SK-N-SH (cell line): ENCODE measurements around the gene SLC35F4.

ENCODE experiments used
- ELF1 ChIP-seq: IDR thresholded peaks from 2 replicates; pipeline ENCODE4 v1.4.0; 2012
- EP300 ChIP-seq, 2 experiments: IDR thresholded peaks; 2 replicates each; pipeline versions ENCODE4 v1.4.0 to v1.6.1; 2012; ENCODE audit warnings: borderline replicate concordance in 1 of 2, low read depth in 1 of 2, low read length in 1 of 2
- RAD21 ChIP-seq: IDR thresholded peaks from 2 replicates; pipeline ENCODE4 v1.6.1; 2012; ENCODE audit warnings: mild to moderate bottlenecking, low read length
- TF ChIP-seq, protein P1 (sequence below): fragments of 200-600 bp; sonication (generic); IDR thresholded peaks from 2 replicates; pipeline ENCODE4 v1.6.1; 2017; ENCODE audit warnings: antibody characterized with exemption, mild to moderate bottlenecking, moderate library complexity
- TF ChIP-seq, protein P2 (sequence below): IDR thresholded peaks from 2 replicates; pipeline ENCODE4 v1.6.1; 2012; ENCODE audit warnings: mild to moderate bottlenecking, low read depth, low read length, moderate library complexity

DNA sequence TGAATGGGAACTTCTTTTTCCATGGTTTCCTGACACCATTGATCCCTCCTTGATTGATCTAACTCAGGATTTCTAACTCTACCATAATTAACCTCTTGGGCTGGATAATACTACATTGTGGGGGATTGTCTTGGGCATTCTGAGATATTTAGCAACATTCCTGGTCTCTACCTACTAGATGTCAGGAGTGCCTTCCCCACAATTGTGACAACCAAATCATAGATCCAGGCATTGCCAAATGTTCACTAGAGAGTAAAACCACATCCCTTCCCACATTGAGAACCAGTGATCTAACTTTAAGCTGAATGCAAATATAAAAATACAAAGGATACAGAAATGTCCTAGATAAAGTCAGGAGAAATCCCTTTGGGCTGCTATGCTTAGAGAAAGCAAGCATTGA lies 335.3 kb downstream of the SLC35F4 start:
- TF ChIP-seq, protein P1, sequence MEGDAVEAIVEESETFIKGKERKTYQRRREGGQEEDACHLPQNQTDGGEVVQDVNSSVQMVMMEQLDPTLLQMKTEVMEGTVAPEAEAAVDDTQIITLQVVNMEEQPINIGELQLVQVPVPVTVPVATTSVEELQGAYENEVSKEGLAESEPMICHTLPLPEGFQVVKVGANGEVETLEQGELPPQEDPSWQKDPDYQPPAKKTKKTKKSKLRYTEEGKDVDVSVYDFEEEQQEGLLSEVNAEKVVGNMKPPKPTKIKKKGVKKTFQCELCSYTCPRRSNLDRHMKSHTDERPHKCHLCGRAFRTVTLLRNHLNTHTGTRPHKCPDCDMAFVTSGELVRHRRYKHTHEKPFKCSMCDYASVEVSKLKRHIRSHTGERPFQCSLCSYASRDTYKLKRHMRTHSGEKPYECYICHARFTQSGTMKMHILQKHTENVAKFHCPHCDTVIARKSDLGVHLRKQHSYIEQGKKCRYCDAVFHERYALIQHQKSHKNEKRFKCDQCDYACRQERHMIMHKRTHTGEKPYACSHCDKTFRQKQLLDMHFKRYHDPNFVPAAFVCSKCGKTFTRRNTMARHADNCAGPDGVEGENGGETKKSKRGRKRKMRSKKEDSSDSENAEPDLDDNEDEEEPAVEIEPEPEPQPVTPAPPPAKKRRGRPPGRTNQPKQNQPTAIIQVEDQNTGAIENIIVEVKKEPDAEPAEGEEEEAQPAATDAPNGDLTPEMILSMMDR, result no peak
- TF ChIP-seq, protein P2, sequence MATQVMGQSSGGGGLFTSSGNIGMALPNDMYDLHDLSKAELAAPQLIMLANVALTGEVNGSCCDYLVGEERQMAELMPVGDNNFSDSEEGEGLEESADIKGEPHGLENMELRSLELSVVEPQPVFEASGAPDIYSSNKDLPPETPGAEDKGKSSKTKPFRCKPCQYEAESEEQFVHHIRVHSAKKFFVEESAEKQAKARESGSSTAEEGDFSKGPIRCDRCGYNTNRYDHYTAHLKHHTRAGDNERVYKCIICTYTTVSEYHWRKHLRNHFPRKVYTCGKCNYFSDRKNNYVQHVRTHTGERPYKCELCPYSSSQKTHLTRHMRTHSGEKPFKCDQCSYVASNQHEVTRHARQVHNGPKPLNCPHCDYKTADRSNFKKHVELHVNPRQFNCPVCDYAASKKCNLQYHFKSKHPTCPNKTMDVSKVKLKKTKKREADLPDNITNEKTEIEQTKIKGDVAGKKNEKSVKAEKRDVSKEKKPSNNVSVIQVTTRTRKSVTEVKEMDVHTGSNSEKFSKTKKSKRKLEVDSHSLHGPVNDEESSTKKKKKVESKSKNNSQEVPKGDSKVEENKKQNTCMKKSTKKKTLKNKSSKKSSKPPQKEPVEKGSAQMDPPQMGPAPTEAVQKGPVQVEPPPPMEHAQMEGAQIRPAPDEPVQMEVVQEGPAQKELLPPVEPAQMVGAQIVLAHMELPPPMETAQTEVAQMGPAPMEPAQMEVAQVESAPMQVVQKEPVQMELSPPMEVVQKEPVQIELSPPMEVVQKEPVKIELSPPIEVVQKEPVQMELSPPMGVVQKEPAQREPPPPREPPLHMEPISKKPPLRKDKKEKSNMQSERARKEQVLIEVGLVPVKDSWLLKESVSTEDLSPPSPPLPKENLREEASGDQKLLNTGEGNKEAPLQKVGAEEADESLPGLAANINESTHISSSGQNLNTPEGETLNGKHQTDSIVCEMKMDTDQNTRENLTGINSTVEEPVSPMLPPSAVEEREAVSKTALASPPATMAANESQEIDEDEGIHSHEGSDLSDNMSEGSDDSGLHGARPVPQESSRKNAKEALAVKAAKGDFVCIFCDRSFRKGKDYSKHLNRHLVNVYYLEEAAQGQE, result no peak
- TF ChIP-seq ELF1, result no peak
- no peak for TF ChIP-seq EP300 (IDR thresholded peaks at IDR 0.05; ENCODE audit: borderline replicate concordance in 1 of 2, low read depth in 1 of 2, low read length in 1 of 2)
- no peak for TF ChIP-seq RAD21
